Amygdala (tissue), 56 donors: Measurements from ENCODE around the gene MINDY4.
A peak's percentile ranks its signal among the peaks of the same experiment; 100 is the strongest.

ENCODE experiments used
- DNase-seq, 56 donors: peaks; one replicate each; lab custom pipeline; 2025; lab: John Stamatoyannopoulos, UW

MINDY4 gene

DNA sequence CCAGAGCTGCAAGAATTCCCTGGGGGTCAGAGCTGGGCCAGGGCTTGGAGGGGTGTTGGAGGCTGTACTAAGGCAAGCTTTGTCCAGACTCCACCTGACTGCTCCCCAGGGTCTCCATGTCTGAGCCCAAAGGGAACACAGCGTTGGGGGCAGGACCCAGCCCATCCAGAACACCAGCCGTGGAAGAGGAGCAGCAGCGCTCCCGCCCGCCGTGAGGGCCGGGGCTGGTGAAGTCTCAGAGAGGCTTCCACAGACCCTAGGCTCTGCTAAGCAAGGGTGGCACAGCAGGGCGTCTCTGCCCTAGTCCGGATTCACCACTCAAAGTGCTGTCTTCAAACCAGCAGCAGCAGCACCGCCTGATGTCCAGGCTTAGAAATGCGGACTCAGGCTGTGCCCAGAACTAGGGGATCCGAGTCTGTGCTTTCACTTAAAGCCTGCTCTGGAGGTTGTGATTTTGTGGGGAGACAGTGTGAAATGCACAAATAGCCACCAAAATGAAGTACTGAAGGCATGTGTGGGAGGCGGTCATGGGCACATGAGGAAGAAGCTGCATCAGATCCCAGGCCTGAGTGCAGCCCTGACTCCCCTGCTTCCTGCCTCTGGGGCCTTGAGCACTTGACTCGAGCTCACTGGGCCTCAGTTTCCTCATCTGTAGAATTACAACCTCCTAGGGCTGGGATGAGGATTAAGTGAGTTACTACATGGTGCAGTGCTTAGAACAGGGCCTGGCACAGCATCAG, 123.8 kb downstream of the MINDY4 start:
- DNase-seq = no peak

DNA sequence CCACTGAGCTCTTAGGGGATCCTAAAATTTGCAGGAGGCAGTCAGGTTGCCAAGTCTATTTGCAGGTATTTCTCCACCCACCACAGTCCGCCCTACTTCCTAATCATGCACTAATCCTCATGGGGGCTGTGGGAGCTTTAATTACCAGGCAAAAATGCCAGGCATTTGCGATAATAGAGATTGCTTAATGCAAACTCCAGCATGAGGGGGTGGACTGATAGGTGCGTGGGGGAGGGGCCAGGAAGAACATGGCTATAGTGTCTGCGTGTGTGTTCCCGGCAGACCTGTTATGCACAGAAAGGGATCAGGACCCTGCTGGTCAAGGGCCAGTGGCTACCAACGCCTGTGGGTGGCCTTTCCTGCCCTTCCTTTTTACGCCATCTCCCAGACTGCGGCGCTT, 124.8 kb downstream of the MINDY4 start:
- no peak for DNase-seq

GRCh38 chr7:30896783-30897637, 125.8 kb downstream of the MINDY4 start:
- DNase-seq = no peak

DNA sequence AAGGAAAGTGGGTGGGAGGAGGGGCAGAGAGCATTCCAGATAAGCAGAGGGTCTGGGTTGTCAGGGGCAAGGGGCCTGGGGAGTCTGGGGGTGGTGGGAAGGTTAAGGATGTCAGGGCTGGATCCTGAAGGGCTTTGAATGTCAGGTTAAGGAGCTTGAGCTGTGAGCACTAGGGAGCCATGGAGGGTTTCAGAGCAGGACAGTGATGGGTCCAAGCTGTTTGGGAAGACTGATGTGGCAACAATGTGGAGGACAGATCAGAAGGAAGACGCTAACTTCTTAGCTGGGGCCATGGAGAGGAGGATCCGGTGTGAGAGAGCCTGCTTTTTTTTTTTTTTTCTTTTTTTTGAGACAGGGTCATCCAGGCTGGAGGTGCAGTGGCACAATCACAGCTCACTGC, 126.6 kb downstream of the MINDY4 start:
- DNase-seq = no peak

- DNase-seq = peak in 10 of 56 donors; percentile 6 to 49 (median 24)
These were observed 127.2 kb downstream of the MINDY4 start for GRCh38 chr7:30898411-30898810.

GRCh38 chr7:30899066-30899465, 127.8 kb downstream of the MINDY4 start:
- no peak for DNase-seq

DNA sequence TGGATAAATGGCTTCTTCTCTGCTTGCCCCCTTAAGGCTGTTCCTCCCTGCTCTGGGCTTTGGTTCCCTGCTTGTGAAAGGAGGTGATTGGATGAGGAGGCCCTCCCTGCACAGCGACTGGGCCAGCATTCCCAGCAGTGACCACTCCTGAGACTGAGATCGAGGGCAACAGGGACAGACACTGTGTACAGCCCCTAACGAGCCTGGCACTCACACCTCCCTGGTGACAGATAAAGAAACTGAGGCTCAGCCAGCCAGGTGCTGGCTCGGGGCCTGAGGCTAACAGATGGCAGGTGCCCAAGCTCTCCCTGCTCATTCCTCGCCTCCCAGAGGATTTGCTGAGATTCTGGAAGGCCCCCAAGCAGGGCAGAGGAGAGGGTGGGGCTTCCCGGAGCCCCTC, 128.4 kb downstream of the MINDY4 start:
- DNase-seq = peak in 1 of 56 donors; percentile 11

- DNase-seq = no peak
These were observed 128.8 kb downstream of the MINDY4 start for GRCh38 chr7:30900053-30900452.

DNA sequence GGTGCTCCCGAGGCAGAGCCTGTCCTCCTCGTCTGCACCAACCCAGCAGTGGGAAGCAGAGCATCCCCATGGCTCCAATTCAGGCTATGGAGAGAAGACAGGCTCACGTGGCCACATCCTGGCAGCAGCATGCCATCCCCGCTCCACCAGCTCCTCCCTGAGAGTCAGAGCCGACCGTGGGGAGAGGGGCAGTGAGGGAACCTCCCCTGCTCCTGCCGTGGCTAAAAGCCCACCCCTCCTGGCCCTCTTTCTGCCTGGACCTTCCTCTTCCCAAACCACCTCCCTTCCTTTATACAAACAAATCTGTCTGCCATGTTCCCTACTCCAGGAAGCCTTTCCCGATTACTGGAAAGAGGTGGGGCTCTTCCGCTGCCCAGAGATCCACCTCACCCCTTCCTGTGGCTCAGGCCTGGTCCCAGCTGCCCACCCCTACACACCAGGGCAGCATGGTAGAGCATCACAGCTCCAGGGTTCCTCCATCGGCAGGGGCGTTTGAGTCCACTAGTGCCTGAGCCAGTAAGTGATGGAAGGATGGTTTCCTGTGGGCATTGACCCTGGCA, 129.7 kb downstream of the MINDY4 start:
- DNase-seq = no peak

DNA sequence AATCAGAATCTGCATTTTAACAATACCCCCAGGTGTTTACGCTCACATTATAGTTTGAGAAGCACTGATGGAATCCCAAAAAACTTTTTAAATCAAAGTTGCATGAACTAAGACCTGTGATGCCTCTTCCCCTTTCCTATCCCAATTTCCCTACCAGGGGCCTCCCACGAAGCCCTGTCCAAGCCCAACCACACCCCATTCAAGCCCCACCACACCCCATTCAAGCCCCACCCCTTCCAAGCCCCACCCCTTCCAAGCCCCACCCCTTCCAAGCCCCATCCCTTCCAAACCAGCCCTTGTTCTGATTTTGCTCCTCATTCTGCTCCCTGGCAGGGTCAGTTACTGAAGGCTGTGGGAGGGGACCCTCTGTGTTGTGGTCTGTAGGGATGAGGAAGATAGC, 130.6 kb downstream of the MINDY4 start:
- no peak for DNase-seq

GRCh38 chr7:30902466-30902865, 131.2 kb downstream of the MINDY4 start:
- DNase-seq = no peak

DNA sequence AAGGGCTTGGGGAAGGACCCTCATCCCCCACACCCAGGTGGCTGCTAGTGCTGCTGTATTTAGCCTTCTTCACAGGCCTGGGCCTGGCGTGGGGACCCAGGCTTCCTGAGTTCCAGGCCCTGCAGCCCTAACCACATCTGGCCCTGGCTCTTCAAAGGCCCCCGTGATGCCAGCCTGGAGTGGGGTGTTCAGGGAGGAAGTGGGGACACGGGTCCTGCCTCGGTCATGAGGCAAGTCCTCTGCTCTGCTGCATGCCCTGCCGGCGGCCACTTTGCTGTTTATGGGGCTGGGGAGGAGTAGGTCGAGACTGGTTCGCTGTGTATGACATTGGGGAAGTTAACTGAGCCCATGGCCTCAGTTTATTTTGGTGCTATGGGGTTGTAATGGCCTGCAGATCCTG, 131.9 kb downstream of the MINDY4 start:
- DNase-seq = no peak

DNA sequence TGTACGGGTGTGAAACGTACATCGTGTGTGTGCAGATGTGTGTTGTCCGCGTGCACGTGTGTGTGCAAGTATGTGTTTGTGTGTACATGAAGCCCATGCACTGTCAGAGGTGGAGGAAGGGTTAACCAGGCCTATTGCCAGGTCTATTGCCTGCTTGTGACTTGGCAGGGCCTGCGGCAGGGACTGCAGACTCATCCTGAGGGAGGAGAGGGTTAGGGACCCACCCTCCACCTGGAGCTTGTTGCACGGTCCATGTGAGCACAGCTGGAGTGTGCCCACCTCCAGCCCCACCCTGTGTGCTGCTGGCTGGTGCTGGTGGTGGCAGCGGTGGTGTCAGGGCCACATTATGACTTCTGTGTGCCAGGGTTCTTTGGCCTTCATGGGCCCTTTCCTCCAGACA, 133.3 kb downstream of the MINDY4 start:
- DNase-seq = no peak

GRCh38 chr7:30905078-30906012, 134.1 kb downstream of the MINDY4 start:
- no peak for DNase-seq

DNA sequence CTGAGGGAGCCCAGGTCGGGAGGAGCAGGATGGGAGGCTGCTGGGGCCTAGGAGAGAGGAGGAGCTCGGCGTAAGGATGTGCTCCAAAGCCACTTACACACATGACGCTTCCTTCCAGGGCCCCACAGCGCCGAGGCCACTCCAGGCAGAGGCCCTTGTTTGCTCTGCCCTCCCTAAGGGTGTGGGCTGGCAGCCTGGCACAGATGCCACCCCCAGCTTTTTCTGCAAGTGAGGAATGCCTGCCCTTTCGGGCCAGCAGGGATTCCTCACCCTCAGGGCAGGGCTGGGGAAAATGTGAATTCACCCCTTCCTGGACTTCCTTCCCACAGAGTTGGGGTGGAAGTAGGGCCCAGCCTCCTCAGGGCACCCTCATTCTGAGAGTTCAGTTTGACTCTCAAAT, 134.8 kb downstream of the MINDY4 start:
- DNase-seq = no peak

DNA sequence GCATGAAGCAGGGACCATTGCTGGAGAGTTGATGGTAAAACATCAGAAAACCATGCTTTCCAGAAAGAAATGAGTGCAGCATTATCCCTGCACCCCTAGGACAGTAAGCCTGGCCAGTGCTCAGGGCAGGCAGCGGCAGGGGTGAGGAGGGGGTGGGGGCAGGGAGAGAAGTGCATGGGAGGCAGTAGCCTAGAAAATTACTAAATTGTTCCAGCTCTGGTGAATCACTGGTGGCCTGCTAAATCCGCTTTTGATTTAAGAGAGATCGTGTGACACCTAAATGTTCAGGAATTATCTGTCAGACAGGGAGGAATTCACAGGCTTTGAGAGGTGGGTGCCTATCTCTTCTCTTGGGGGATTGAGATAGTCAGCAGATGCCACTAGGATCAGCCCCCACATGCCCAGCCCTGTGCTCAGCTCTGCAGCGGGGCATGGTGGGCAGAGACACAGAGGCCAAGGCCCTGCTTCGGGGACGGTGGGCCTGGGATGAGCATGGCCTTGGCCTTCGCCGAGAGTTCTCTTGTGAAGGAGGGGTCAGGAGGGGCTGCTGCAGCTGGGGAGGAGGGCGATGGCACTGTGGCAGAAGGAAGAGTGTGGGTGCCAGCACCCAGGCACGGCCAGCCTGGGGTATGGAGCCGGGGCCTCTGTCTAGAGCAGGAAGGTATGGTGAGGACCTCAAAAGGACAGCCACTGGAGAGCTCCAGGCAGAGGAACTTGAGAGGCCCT, 135.5 kb downstream of the MINDY4 start:
- no peak for DNase-seq

DNA sequence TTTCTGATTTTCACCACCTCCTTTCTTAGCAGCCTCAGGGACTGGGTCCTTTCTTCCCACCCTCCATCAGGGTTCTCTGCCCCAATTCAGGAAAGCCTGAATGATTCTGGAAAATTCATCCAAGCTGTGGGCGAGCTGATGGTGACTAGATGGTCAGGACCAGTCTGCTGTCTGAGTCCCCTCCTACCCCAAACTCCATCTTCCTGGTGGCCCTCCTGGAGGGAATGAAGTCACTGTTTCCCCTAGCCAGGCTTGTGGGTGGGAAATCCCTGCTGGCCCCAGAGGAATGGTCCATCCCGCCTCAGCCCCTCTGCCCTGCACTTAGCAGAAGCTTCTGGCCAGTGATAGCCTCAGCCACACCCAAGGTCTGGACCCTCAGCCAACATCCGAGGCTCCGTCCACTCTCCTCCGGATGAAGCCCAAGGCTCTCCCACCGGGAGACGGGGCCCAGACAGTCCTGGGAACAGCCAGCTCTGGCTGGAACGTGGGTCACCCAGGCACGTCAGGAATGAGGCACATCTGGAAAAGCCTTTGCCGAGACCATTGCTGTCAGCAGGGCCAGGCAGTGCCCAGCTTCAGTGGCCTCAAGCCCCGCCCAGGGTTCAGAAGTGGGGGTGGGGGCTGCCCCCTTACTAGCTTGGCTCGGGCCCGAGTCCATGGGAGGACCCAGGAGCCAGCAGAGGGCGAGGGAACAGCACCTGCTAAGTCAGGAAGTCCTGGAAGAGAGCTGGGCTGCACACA, 136.5 kb downstream of the MINDY4 start:
- no peak for DNase-seq

GRCh38 chr7:30908681-30909080, 137.5 kb downstream of the MINDY4 start:
- DNase-seq = peak in 1 of 56 donors; percentile 9

DNA sequence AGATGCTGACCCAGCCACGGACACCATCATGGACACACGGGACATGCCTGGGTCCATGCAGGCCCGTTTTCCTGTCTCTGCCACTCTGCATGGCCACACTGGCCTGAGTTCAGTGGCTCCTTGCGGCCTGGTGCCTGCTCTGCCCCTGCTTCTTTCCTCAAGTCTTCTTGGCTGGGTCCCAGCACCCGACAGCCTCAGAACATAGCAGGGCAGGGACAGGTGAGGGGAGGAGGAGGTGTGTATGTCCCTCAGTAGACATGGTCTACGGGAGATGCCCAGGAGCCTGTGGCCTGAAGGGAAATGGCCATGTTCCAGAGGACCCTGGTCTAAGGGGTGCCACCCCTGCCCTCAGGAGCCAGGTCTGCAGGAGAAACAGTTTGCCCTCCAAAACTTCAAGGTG, 138.2 kb downstream of the MINDY4 start:
- no peak for DNase-seq
